Spleen (tissue), 7 donors: Measurements from ENCODE around the gene TBL3.

Experiments used
- POLR2AphosphoS5 ChIP-seq, 3 donors: sonication (generic); formaldehyde crosslinking; IDR thresholded peaks; one replicate each; pipeline ENCODE4 v1.5.1; 2017; ENCODE audit warnings: antibody characterized with exemption in 3 of 3
- TF ChIP-seq, protein P1 (sequence below), 11 experiments: fragments of 200-600 bp in 7 of 11; fragments of 450-650 bp in 4 of 11; sonication (generic) in 4 of 11; IDR thresholded peaks in 8 of 11; conservative IDR thresholded peaks in 3 of 11; 1 replicate in 7 of 11; 2 replicates in 4 of 11; pipeline versions ENCODE4 v1.4.0 to v1.8.0; 2016 to 2021; ENCODE audit warnings: antibody characterized with exemption in 11 of 11, inconsistent platforms in 4 of 11, mild to moderate bottlenecking in 1 of 11
- donor health status: DM: no; HTN: no; CAD: no; lungs with moderate emphysema.
- donor health status: DM: no; HTN: no; CAD: no.
- donor health status: DM: no; HTN: no; CAD: no.

DNA sequence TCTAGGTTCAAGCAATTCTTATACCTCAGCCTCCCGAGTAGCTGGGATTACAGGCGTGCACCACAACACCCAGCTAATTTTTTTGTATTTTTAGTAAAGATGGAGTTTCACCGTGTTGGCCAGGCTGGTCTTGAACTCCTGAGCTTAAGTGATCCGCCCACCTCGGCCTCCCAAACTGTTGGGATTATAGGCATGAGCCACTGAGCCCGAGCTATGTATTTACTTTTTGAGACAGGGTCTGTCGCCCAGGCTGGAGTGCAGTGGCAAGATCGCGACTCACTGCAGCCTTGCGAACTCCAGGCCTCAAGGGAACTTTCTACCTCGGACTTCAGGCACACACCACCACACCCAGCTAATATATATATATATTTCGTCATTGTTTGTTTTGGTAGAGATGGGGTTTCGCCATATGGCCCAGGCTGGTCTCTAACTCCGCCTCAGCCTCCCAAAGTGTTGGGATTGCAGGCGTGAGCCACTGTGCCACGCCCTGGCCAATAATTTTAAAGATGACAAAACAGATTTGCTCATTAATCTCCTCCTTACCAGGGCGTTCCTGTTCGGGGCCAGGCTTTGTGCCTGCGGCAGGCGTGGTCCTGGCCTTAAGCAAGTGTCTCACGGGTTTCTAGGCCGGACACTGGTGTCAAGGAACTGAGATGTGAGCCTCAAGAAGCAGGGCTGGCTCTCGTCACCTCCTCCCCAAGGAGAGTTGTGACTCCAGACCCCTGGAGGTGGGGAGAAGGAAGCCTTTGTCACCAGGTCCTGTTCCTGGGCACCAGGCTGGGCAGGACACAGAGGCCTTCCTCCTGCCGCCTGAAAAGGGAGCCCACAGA is 43.5 kb downstream of the TBL3 start:
- TF ChIP-seq, protein P1, sequence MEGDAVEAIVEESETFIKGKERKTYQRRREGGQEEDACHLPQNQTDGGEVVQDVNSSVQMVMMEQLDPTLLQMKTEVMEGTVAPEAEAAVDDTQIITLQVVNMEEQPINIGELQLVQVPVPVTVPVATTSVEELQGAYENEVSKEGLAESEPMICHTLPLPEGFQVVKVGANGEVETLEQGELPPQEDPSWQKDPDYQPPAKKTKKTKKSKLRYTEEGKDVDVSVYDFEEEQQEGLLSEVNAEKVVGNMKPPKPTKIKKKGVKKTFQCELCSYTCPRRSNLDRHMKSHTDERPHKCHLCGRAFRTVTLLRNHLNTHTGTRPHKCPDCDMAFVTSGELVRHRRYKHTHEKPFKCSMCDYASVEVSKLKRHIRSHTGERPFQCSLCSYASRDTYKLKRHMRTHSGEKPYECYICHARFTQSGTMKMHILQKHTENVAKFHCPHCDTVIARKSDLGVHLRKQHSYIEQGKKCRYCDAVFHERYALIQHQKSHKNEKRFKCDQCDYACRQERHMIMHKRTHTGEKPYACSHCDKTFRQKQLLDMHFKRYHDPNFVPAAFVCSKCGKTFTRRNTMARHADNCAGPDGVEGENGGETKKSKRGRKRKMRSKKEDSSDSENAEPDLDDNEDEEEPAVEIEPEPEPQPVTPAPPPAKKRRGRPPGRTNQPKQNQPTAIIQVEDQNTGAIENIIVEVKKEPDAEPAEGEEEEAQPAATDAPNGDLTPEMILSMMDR (IDR thresholded peaks at IDR 0.05 in 8 of 11, conservative IDR thresholded peaks at IDR 0.05 in 3 of 11), result no peak
- no peak for TF ChIP-seq POLR2AphosphoS5 (IDR thresholded peaks at IDR 0.05)
